Left ventricle myocardium superior (tissue), 1 donor: ENCODE results near the gene CD180. TPM values are rescaled to one million over a fixed set of nuclear protein-coding genes. Genes with fewer than 3 reads are reported as not detected.

Source experiments
- ATAC-seq: fragments of 200-7000 bp; cut with Tn5 transposase; one replicate; pipeline ENCODE4 v1.9.1; 2020; ENCODE audit warnings: mild to moderate bottlenecking, moderate library complexity
- DNase-seq: peaks from one replicate; pipeline ENCODE4 v3.0.0-alpha.2; 2020
- intact Hi-C: fragments of 100-400 bp; cut with micrococcal nuclease; formaldehyde crosslinking; loops from one replicate; pipeline ENCODE4 v1.11.0; 2022
- long read RNA-seq: library from polyadenylated mRNA; unstranded; transcript quantifications from one replicate; pipeline ENCODE4 v2.0.0, GENCODE V29; 2021
- total RNA-seq: library from RNA; stranded (reverse); fragmentation: NEBNext Ultra II Directional; extraction: Animal tissue kit (Norgen Biotek cat#: 25700); gene quantifications from one replicate; pipeline ENCODE4 v1.2.1, GENCODE V29; 2021
- donor health status: DM: no; HTN: yes; CAD: no; lungs with severe emphysema.

CD180 gene
- total RNA-seq: 0.64 TPM
- long read RNA-seq: 0 reads

- no peak for DNase-seq
- ATAC-seq: peak; percentile 83
- intact Hi-C loops: no loop called here
Measured at GRCh38 chr5:67196537-67197059, at the start of gene CD180. CD180 (minus strand) TSS chr5:67196799; CDS start chr5:67196641, 158 bp downstream.

- intact Hi-C loops: loop anchor here (10.0 kb wide), 1 partner anchor 1029 kb away; no protein-coding TSS in a partner anchor
- DNase-seq (no peak), ATAC-seq (peak; percentile 62)
Measured at GRCh38 chr5:67246108-67246507, 49.5 kb upstream of the CD180 start.

GRCh38 chr5:67245259-67245846 lies 48.8 kb upstream of the CD180 start:
- DNase-seq (no peak), ATAC-seq (no peak)
- intact Hi-C loops: loop anchor here (10.0 kb wide), 1 partner anchor 1029 kb away; no protein-coding TSS in a partner anchor

- ATAC-seq: peak; percentile 30
- intact Hi-C loops: loop anchor here (10.0 kb wide), 1 partner anchor 1030 kb away; no protein-coding TSS in a partner anchor
- no peak for DNase-seq
Measured at GRCh38 chr5:67244345-67244793, 47.8 kb upstream of the CD180 start.

- no peak for DNase-seq
- no peak for ATAC-seq
- intact Hi-C loops: loop anchor here (10.0 kb wide), 1 partner anchor 1031 kb away; no protein-coding TSS in a partner anchor
Measured at GRCh38 chr5:67243944-67244343, 47.3 kb upstream of the CD180 start.

- intact Hi-C loops: loop anchor here (10.0 kb wide), 1 partner anchor 1031 kb away; no protein-coding TSS in a partner anchor
- DNase-seq (no peak), ATAC-seq (peak; percentile 67)
Measured at GRCh38 chr5:67243349-67243748, 46.8 kb upstream of the CD180 start.

- intact Hi-C loops: loop anchor here (10.0 kb wide), 1 partner anchor 1033 kb away; no protein-coding TSS in a partner anchor
- no peak for DNase-seq
- ATAC-seq: no peak
Measured at GRCh38 chr5:67241326-67241725, 44.7 kb upstream of the CD180 start.

GRCh38 chr5:67240846-67241245 lies 44.2 kb upstream of the CD180 start:
- ATAC-seq (no peak), DNase-seq (no peak)
- intact Hi-C loops: loop anchor here (10.0 kb wide), 1 partner anchor 1034 kb away; no protein-coding TSS in a partner anchor

- DNase-seq: no peak
- no peak for ATAC-seq
- intact Hi-C loops: loop anchor here (10.0 kb wide), 1 partner anchor 1035 kb away; no protein-coding TSS in a partner anchor
Measured at GRCh38 chr5:67240065-67240464, 43.5 kb upstream of the CD180 start.

GRCh38 chr5:67238191-67238590 lies 41.6 kb upstream of the CD180 start:
- DNase-seq: no peak
- ATAC-seq: no peak
- intact Hi-C loops: no loop called here

- intact Hi-C loops: no loop called here
- no peak for ATAC-seq
- DNase-seq: no peak
Measured at GRCh38 chr5:67235399-67236110, 39.0 kb upstream of the CD180 start.

- ATAC-seq (peak; percentile 89), DNase-seq (peak; percentile 50)
- intact Hi-C loops: no loop called here
Measured at GRCh38 chr5:67234671-67235176, 38.1 kb upstream of the CD180 start.

GRCh38 chr5:67233075-67233474 lies 36.5 kb upstream of the CD180 start:
- intact Hi-C loops: no loop called here
- peak; percentile 43 for ATAC-seq
- DNase-seq: no peak

- ATAC-seq (no peak), DNase-seq (no peak)
- intact Hi-C loops: no loop called here
Measured at GRCh38 chr5:67223211-67223610, 26.6 kb upstream of the CD180 start.

GRCh38 chr5:67222243-67223025 lies 25.8 kb upstream of the CD180 start:
- ATAC-seq (no peak), DNase-seq (no peak)
- intact Hi-C loops: no loop called here

GRCh38 chr5:67221487-67222242 lies 25.1 kb upstream of the CD180 start:
- peak; percentile 43 for ATAC-seq
- intact Hi-C loops: no loop called here
- DNase-seq: no peak

GRCh38 chr5:67216564-67216963 lies 20.0 kb upstream of the CD180 start:
- ATAC-seq: no peak
- no peak for DNase-seq
- intact Hi-C loops: no loop called here
